GM19468 (cell line): ENCODE results near the gene UBE4B.
"Not testable (repeated sequence)": the region's sequence is repeated elsewhere in the genome, so short reads cannot be mapped to it uniquely, and the experiment has no call there.

Source experiments
- ATAC-seq: cut with Tn5 transposase; IDR thresholded peaks from one replicate; pipeline ENCODE4 v1.9.1; 2021; ENCODE audit warnings: mild to moderate bottlenecking, moderate library complexity, moderate number of reproducible peaks; ENCODE audit not compliant: unreplicated experiment; ENCODE audit errors: extremely low read depth

The UBE4B gene

GRCh38 chr1:10068605-10069294 lies 36.0 kb downstream of the UBE4B start:
- ATAC-seq = no peak

GRCh38 chr1:10070206-10070605 lies 37.4 kb downstream of the UBE4B start:
- no peak for ATAC-seq

GRCh38 chr1:10071640-10072039 lies 38.9 kb downstream of the UBE4B start:
- no peak for ATAC-seq

GRCh38 chr1:10073371-10073770 lies 40.6 kb downstream of the UBE4B start:
- ATAC-seq = not testable (repeated sequence)

GRCh38 chr1:10074059-10074851 lies 41.5 kb downstream of the UBE4B start:
- ATAC-seq = no peak

- ATAC-seq = no peak
Measured at GRCh38 chr1:10074852-10075730, 42.3 kb downstream of the UBE4B start.

- ATAC-seq = no peak
Measured at GRCh38 chr1:10075732-10076131, 43.0 kb downstream of the UBE4B start.

GRCh38 chr1:10078494-10078893 lies 45.7 kb downstream of the UBE4B start:
- no peak for ATAC-seq

- no peak for ATAC-seq
Measured at GRCh38 chr1:10080523-10080922, 47.8 kb downstream of the UBE4B start.

- no peak for ATAC-seq
Measured at GRCh38 chr1:10082785-10083479, 50.2 kb downstream of the UBE4B start.

- no peak for ATAC-seq
Measured at GRCh38 chr1:10084045-10084444, 51.3 kb downstream of the UBE4B start.

- no peak for ATAC-seq
Measured at GRCh38 chr1:10085076-10085475, 52.3 kb downstream of the UBE4B start.

GRCh38 chr1:10087210-10087609 lies 54.5 kb downstream of the UBE4B start:
- ATAC-seq = no peak

GRCh38 chr1:10101929-10102328 lies 69.2 kb downstream of the UBE4B start:
- ATAC-seq = no peak

- ATAC-seq = no peak
Measured at GRCh38 chr1:10103193-10103592, 70.4 kb downstream of the UBE4B start.

- no peak for ATAC-seq
Measured at GRCh38 chr1:10104834-10105233, 72.1 kb downstream of the UBE4B start.

- ATAC-seq = no peak
Measured at GRCh38 chr1:10105484-10105883, 72.7 kb downstream of the UBE4B start.

GRCh38 chr1:10106241-10106640 lies 73.5 kb downstream of the UBE4B start:
- no peak for ATAC-seq

GRCh38 chr1:10106756-10107475 lies 74.2 kb downstream of the UBE4B start:
- no peak for ATAC-seq

- not testable (repeated sequence) for ATAC-seq
Measured at GRCh38 chr1:10107476-10107847, 74.7 kb downstream of the UBE4B start.
